ENCODE data around the gene LBP.
"Not testable (repeated sequence)": the region's sequence is repeated elsewhere in the genome, so short reads cannot be mapped to it uniquely, and the experiment has no call there.

- TF ChIP-seq PATZ1 (CRISPR knock-in tag; IDR thresholded peaks at IDR 0.05; ENCODE audit: borderline replicate concordance); POU6F1 (CRISPR knock-in tag; IDR thresholded peaks at IDR 0.05; ENCODE audit: borderline replicate concordance, low read depth); ESRRG (CRISPR knock-in tag; IDR thresholded peaks at IDR 0.05); ZNF70 (CRISPR knock-in tag; IDR thresholded peaks at IDR 0.05); ZC3H10 (CRISPR knock-in tag; IDR thresholded peaks at IDR 0.05); CSDC2 (CRISPR knock-in tag; IDR thresholded peaks at IDR 0.05); ZNF565 (CRISPR knock-in tag; conservative IDR thresholded peaks at IDR 0.05; ENCODE audit: low read depth); CSRNP3 (CRISPR knock-in tag; IDR thresholded peaks at IDR 0.05); OSR1 (CRISPR knock-in tag; IDR thresholded peaks at IDR 0.05): not testable (repeated sequence)
Observed at GRCh38 chr20:38407822-38408221, 61.5 kb downstream of the LBP start.
